NT2/D1 (cell line): ENCODE data around the gene MAP1A.

Source experiments
- SUZ12 ChIP-seq: IDR thresholded peaks from 2 replicates; pipeline ENCODE4 v1.6.1; 2011; ENCODE audit not compliant: insufficient read length, insufficient read depth; ENCODE audit errors: extremely low read depth
- YY1 ChIP-seq: IDR thresholded peaks from 2 replicates; pipeline ENCODE4 v1.6.1; 2011; ENCODE audit not compliant: insufficient read length, insufficient read depth
- ZNF274 ChIP-seq: IDR thresholded peaks from 2 replicates; pipeline ENCODE4 v1.6.1; 2011; ENCODE audit warnings: mild to moderate bottlenecking, low read depth, low read length

DNA sequence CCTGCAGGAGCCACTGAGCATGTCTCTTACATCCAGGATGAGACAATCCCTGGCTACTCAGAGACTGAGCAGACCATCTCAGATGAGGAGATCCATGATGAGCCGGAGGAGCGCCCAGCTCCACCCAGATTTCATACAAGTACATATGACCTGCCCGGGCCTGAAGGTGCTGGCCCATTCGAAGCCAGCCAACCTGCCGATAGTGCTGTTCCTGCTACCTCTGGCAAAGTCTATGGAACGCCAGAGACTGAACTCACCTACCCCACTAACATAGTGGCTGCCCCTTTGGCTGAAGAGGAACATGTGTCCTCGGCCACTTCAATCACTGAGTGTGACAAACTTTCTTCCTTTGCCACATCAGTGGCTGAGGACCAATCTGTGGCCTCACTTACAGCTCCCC lies 6.2 kb downstream of the MAP1A start:
- TF ChIP-seq YY1 (no peak), ZNF274 (no peak), SUZ12 (no peak)
